Activated naive CD8-positive, alpha-beta T cell treated with anti-CD3 and anti-CD28 coated beads, Interleukin-2, amount 50 U/mL, for 24 hours (primary cell): ENCODE measurements around the gene CFAP100.

ENCODE experiments used
- ATAC-seq: fragments of 150-1000 bp; cut with Tn5 transposase; one replicate; pipeline ENCODE4 v1.10.0; 2021
- DNase-seq: peaks from one replicate; pipeline ENCODE4 v3.0.0; 2021
- H3K27ac Mint-ChIP-seq: one replicate; pipeline ENCODE4 v1.8.0; 2021; ENCODE audit warnings: mild to moderate bottlenecking, mixed read lengths
- H3K27me3 Mint-ChIP-seq: one replicate; pipeline ENCODE4 v1.8.0; 2021; ENCODE audit warnings: mixed read lengths
- H3K36me3 Mint-ChIP-seq: one replicate; pipeline ENCODE4 v1.8.0; 2021; ENCODE audit warnings: low read depth, mixed read lengths
- H3K4me1 Mint-ChIP-seq: one replicate; pipeline ENCODE4 v1.8.0; 2021; ENCODE audit warnings: mixed read lengths
- H3K4me3 Mint-ChIP-seq: one replicate; pipeline ENCODE4 v1.8.0; 2021; ENCODE audit warnings: mild to moderate bottlenecking, moderate library complexity, mixed read lengths
- H3K9me3 Mint-ChIP-seq: one replicate; pipeline ENCODE4 v1.8.0; 2021; ENCODE audit warnings: mixed read lengths

The CFAP100 gene

GRCh38 chr3:126380011-126380768 is 14.5 kb upstream of the CFAP100 start:
- Mint-ChIP-seq H3K36me3 (no peaks in the 10 kb centered on the region), H3K27me3 (peaks cover 15% of the 10 kb centered on the region), H3K27ac (no peak overlapping the region), H3K9me3 (peaks cover 4% of the 10 kb centered on the region), H3K4me1 (no peaks in the 10 kb centered on the region), H3K4me3 (no peak overlapping the region)
- DNase-seq (no peak), ATAC-seq (no peak)

- peaks cover 4% of the 10 kb centered on the region for H3K9me3 Mint-ChIP-seq
- H3K27ac Mint-ChIP-seq = no peak overlapping the region
- H3K4me3 Mint-ChIP-seq = no peak overlapping the region
- ATAC-seq (no peak), DNase-seq (no peak)
- H3K27me3 Mint-ChIP-seq = peaks cover 15% of the 10 kb centered on the region
- H3K4me1 Mint-ChIP-seq = no peaks in the 10 kb centered on the region
- H3K36me3 Mint-ChIP-seq = no peaks in the 10 kb centered on the region
These were observed 12.7 kb upstream of the CFAP100 start for GRCh38 chr3:126381966-126382365.

GRCh38 chr3:126389112-126389793 is 5.5 kb upstream of the CFAP100 start:
- Mint-ChIP-seq H3K4me1 (peaks cover 3% of the 10 kb centered on the region), H3K9me3 (no peaks in the 10 kb centered on the region), H3K4me3 (no peak overlapping the region), H3K27ac (no peak overlapping the region), H3K27me3 (peaks cover 47% of the 10 kb centered on the region), H3K36me3 (no peaks in the 10 kb centered on the region)
- DNase-seq (peak; percentile 57), ATAC-seq (peak; percentile 81)

GRCh38 chr3:126389794-126390146 is 4.9 kb upstream of the CFAP100 start:
- no peaks in the 10 kb centered on the region for H3K9me3 Mint-ChIP-seq
- no peak for ATAC-seq
- H3K4me3 Mint-ChIP-seq = no peak overlapping the region
- peaks cover 3% of the 10 kb centered on the region for H3K4me1 Mint-ChIP-seq
- peaks cover 47% of the 10 kb centered on the region for H3K27me3 Mint-ChIP-seq
- H3K27ac Mint-ChIP-seq = no peak overlapping the region
- no peak for DNase-seq
- no peaks in the 10 kb centered on the region for H3K36me3 Mint-ChIP-seq

GRCh38 chr3:126390201-126390600 is 4.5 kb upstream of the CFAP100 start:
- ATAC-seq = no peak
- Mint-ChIP-seq H3K4me1 (peaks cover 3% of the 10 kb centered on the region), H3K27ac (no peak overlapping the region), H3K4me3 (no peak overlapping the region), H3K36me3 (no peaks in the 10 kb centered on the region), H3K9me3 (no peaks in the 10 kb centered on the region), H3K27me3 (peaks cover 49% of the 10 kb centered on the region)
- DNase-seq = no peak

- Mint-ChIP-seq H3K36me3 (no peaks in the 10 kb centered on the region), H3K27me3 (peaks cover 52% of the 10 kb centered on the region), H3K27ac (no peak overlapping the region), H3K9me3 (no peaks in the 10 kb centered on the region), H3K4me3 (no peak overlapping the region), H3K4me1 (peaks cover 3% of the 10 kb centered on the region)
- ATAC-seq (no peak), DNase-seq (no peak)
These were observed 4.0 kb upstream of the CFAP100 start for GRCh38 chr3:126390751-126391150.

GRCh38 chr3:126391631-126392030 is 3.1 kb upstream of the CFAP100 start:
- ATAC-seq = no peak
- no peak for DNase-seq
- no peaks in the 10 kb centered on the region for H3K9me3 Mint-ChIP-seq
- no peak overlapping the region for H3K4me3 Mint-ChIP-seq
- peaks cover 52% of the 10 kb centered on the region for H3K27me3 Mint-ChIP-seq
- H3K36me3 Mint-ChIP-seq = no peaks in the 10 kb centered on the region
- H3K4me1 Mint-ChIP-seq = peaks cover 3% of the 10 kb centered on the region
- H3K27ac Mint-ChIP-seq = no peak overlapping the region

GRCh38 chr3:126392246-126392645 is 2.5 kb upstream of the CFAP100 start:
- no peak for DNase-seq
- Mint-ChIP-seq H3K4me1 (peaks cover 3% of the 10 kb centered on the region), H3K4me3 (no peak overlapping the region), H3K36me3 (no peaks in the 10 kb centered on the region), H3K27me3 (peaks cover 54% of the 10 kb centered on the region), H3K9me3 (no peaks in the 10 kb centered on the region), H3K27ac (no peak overlapping the region)
- ATAC-seq = no peak

GRCh38 chr3:126393563-126393962 is 1.1 kb upstream of the CFAP100 start:
- DNase-seq (no peak), ATAC-seq (no peak)
- Mint-ChIP-seq H3K4me3 (no peak overlapping the region), H3K36me3 (no peaks in the 10 kb centered on the region), H3K4me1 (peaks cover 3% of the 10 kb centered on the region), H3K27ac (no peak overlapping the region), H3K9me3 (no peaks in the 10 kb centered on the region), H3K27me3 (peaks cover 46% of the 10 kb centered on the region)

- Mint-ChIP-seq H3K27ac (no peak overlapping the region), H3K36me3 (no peaks in the 10 kb centered on the region), H3K9me3 (no peaks in the 10 kb centered on the region), H3K4me1 (no peaks in the 10 kb centered on the region), H3K27me3 (peaks cover 39% of the 10 kb centered on the region), H3K4me3 (no peak overlapping the region)
- no peak for DNase-seq
- no peak for ATAC-seq
These were observed 240 bp downstream of the CFAP100 start for GRCh38 chr3:126394977-126395321.

- Mint-ChIP-seq H3K27ac (no peak overlapping the region), H3K4me1 (no peaks in the 10 kb centered on the region), H3K36me3 (no peaks in the 10 kb centered on the region), H3K4me3 (no peak overlapping the region), H3K27me3 (peaks cover 35% of the 10 kb centered on the region), H3K9me3 (no peaks in the 10 kb centered on the region)
- no peak for DNase-seq
- no peak for ATAC-seq
These were observed 1.3 kb downstream of the CFAP100 start for GRCh38 chr3:126395846-126396513.

- DNase-seq (no peak), ATAC-seq (no peak)
- Mint-ChIP-seq H3K9me3 (no peaks in the 10 kb centered on the region), H3K27me3 (peaks cover 31% of the 10 kb centered on the region), H3K36me3 (no peaks in the 10 kb centered on the region), H3K4me3 (no peak overlapping the region), H3K4me1 (no peaks in the 10 kb centered on the region), H3K27ac (no peak overlapping the region)
These were observed 1.8 kb downstream of the CFAP100 start for GRCh38 chr3:126396536-126396935.

- H3K27me3 Mint-ChIP-seq = peaks cover 29% of the 10 kb centered on the region
- no peak for ATAC-seq
- no peak for DNase-seq
- H3K27ac Mint-ChIP-seq = no peak overlapping the region
- no peaks in the 10 kb centered on the region for H3K9me3 Mint-ChIP-seq
- H3K36me3 Mint-ChIP-seq = no peaks in the 10 kb centered on the region
- H3K4me1 Mint-ChIP-seq = no peaks in the 10 kb centered on the region
- no peak overlapping the region for H3K4me3 Mint-ChIP-seq
These were observed 3.1 kb downstream of the CFAP100 start for GRCh38 chr3:126397610-126398422.

GRCh38 chr3:126398423-126399350 is 4.0 kb downstream of the CFAP100 start:
- DNase-seq = no peak
- Mint-ChIP-seq H3K27ac (no peak overlapping the region), H3K4me1 (no peaks in the 10 kb centered on the region), H3K9me3 (no peaks in the 10 kb centered on the region), H3K27me3 (peaks cover 23% of the 10 kb centered on the region), H3K4me3 (no peak overlapping the region), H3K36me3 (no peaks in the 10 kb centered on the region)
- ATAC-seq = no peak
